Ascending aorta (tissue), 2 donors: ENCODE data around the gene PITPNC1. TPM values are rescaled to one million over a fixed set of nuclear protein-coding genes. Genes with fewer than 3 reads are reported as not detected.

ENCODE experiments used
- DNase-seq, 2 donors: peaks; one replicate each; pipeline ENCODE4 v3.0.0-alpha.2; 2019; ENCODE audit warnings: low spot score in 2 of 2
- H3K27ac ChIP-seq, 2 donors: fragments of 200-600 bp; sonication (generic); one replicate each; pipeline ENCODE4 v1.5.1; 2016 to 2017; ENCODE audit warnings: mild to moderate bottlenecking in 1 of 2
- H3K27me3 ChIP-seq: fragments of 200-600 bp; sonication (generic); one replicate; pipeline ENCODE4 v1.5.1; 2017
- H3K36me3 ChIP-seq, 2 donors: fragments of 200-600 bp; sonication (generic); one replicate each; pipeline ENCODE4 v1.5.1; 2016
- H3K4me1 ChIP-seq, 2 donors: fragments of 200-600 bp; sonication (generic); one replicate each; pipeline ENCODE4 v1.5.1; 2016 to 2017; ENCODE audit warnings: mild to moderate bottlenecking in 1 of 2
- H3K4me3 ChIP-seq, 2 donors: fragments of 200-600 bp; sonication (generic); one replicate each; pipeline ENCODE4 v1.5.1; 2016 to 2017; ENCODE audit warnings: mild to moderate bottlenecking in 1 of 2
- H3K9me3 ChIP-seq, 2 donors: fragments of 200-600 bp; sonication (generic); one replicate each; pipeline ENCODE4 v1.5.1; 2016
- CTCF ChIP-seq, 3 experiments: fragments of 200-600 bp in 2 of 3; fragments of 450-650 bp in 1 of 3; sonication (generic) in 2 of 3; IDR thresholded peaks; one replicate each; pipeline ENCODE4 v1.5.1; 2016 to 2019; ENCODE audit warnings: antibody characterized with exemption in 3 of 3, mild to moderate bottlenecking in 1 of 3, moderate library complexity in 1 of 3
- intact Hi-C: fragments of 100-400 bp; cut with DNase I; formaldehyde crosslinking; loops from one replicate; pipeline ENCODE4 v1.15.1; 2023
- total RNA-seq: library from RNA; depleted of rRNA; stranded (reverse); fragments of >200 nt; gene quantifications from one replicate; pipeline ENCODE4 v1.1.0, GENCODE V29; 2016

The PITPNC1 gene
- total RNA-seq, 1 donor from 2014 or later: 10.9 TPM

GRCh38 chr17:67582673-67583081, 205.6 kb downstream of the PITPNC1 start:
- no peaks in the 10 kb centered on the region for H3K9me3 ChIP-seq
- DNase-seq: no peak
- H3K27ac ChIP-seq: no peak overlapping the region
- TF ChIP-seq CTCF (IDR thresholded peaks at IDR 0.05): no peak
- no peaks in the 10 kb centered on the region for H3K36me3 ChIP-seq
- no peak overlapping the region for H3K4me3 ChIP-seq
- intact Hi-C loops: no loop called here
- H3K27me3 ChIP-seq: no peaks in the 10 kb centered on the region
- no peaks in the 10 kb centered on the region for H3K4me1 ChIP-seq

- no peak for TF ChIP-seq CTCF (IDR thresholded peaks at IDR 0.05)
- Histone ChIP-seq H3K4me1 (no peaks in the 10 kb centered on the region), H3K27me3 (no peaks in the 10 kb centered on the region), H3K9me3 (no peaks in the 10 kb centered on the region), H3K27ac (no peak overlapping the region), H3K4me3 (no peak overlapping the region), H3K36me3 (no peaks in the 10 kb centered on the region)
- intact Hi-C loops: no loop called here
- DNase-seq: no peak
Observed at GRCh38 chr17:67585077-67585602, 208.1 kb downstream of the PITPNC1 start.

GRCh38 chr17:67588326-67588725, 211.2 kb downstream of the PITPNC1 start:
- Histone ChIP-seq H3K9me3 (no peaks in the 10 kb centered on the region), H3K27ac (no peak overlapping the region), H3K27me3 (no peaks in the 10 kb centered on the region), H3K4me1 (no peaks in the 10 kb centered on the region), H3K4me3 (no peak overlapping the region), H3K36me3 (no peaks in the 10 kb centered on the region)
- no peak for TF ChIP-seq CTCF (IDR thresholded peaks at IDR 0.05)
- DNase-seq: peak in 1 of 2 donors; percentile 1
- intact Hi-C loops: no loop called here

- no peaks in the 10 kb centered on the region for H3K9me3 ChIP-seq
- no peak overlapping the region for H3K4me3 ChIP-seq
- no peak overlapping the region for H3K27ac ChIP-seq
- DNase-seq: peak in 1 of 2 donors; percentile 8
- H3K27me3 ChIP-seq: no peaks in the 10 kb centered on the region
- no peaks in the 10 kb centered on the region for H3K36me3 ChIP-seq
- intact Hi-C loops: no loop called here
- no peak for TF ChIP-seq CTCF (IDR thresholded peaks at IDR 0.05)
- no peaks in the 10 kb centered on the region for H3K4me1 ChIP-seq
Observed at GRCh38 chr17:67594115-67594880, 217.2 kb downstream of the PITPNC1 start.

GRCh38 chr17:67600408-67600807, 223.3 kb downstream of the PITPNC1 start:
- H3K4me3 ChIP-seq: no peak overlapping the region
- no peaks in the 10 kb centered on the region for H3K4me1 ChIP-seq
- no peaks in the 10 kb centered on the region for H3K27me3 ChIP-seq
- TF ChIP-seq CTCF (IDR thresholded peaks at IDR 0.05): no peak
- H3K27ac ChIP-seq: no peak overlapping the region
- H3K36me3 ChIP-seq: no peaks in the 10 kb centered on the region
- intact Hi-C loops: no loop called here
- DNase-seq: no peak
- no peaks in the 10 kb centered on the region for H3K9me3 ChIP-seq
